GM19455 (cell line): ENCODE data around the gene APOA1.
A peak's percentile ranks its signal among the peaks of the same experiment; 100 is the strongest.

Source experiments
- ATAC-seq: cut with Tn5 transposase; IDR thresholded peaks from one replicate; pipeline ENCODE4 v1.9.1; 2021; ENCODE audit not compliant: unreplicated experiment

Gene APOA1

GRCh38 chr11:116791813-116792143 is 45.6 kb downstream of the APOA1 start, which contains the start of gene APOA5:
APOA5 (minus strand) TSS chr11:116791879; CDS start chr11:116791860, 19 bp downstream.
- ATAC-seq, result no peak

DNA sequence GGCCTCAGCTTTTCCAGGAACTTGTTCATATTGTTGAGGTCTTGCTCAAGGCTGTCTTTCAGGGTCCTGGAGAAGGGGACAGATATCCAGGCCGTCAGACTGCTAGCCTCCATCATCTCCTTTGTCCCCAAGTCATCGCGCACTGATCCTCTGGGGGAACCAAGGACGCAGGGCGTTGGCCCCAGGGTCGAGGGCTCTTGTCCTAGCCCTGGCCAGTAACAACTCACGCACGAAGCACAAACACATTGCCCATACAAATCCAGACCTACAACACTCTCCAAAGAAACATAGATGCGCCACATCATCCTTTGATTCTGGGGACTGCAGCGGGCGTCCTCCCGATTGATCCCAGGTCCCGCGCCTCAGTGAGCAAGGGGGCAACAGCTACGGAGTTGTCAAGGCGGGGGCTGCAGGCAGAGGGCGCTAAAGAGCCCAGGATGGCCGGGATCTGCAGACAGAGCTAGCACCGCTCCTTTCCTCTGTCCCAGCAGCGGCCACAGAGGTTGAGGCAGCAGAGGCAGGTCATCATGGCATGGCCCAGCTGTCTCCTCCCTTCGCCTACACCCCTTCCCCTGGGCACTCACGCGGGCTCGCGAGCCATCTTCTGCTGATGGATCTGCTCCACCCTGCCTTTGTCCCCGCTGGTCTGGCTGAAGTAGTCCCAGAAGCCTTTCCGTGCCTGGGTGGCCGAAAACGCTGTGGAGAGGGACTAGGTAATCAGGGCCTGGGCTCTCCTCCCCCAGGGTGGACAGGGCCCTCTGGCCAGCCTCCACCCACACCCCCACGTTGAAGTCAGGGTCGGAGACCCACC is 46.2 kb downstream of the APOA1 start:
- no peak for ATAC-seq

DNA sequence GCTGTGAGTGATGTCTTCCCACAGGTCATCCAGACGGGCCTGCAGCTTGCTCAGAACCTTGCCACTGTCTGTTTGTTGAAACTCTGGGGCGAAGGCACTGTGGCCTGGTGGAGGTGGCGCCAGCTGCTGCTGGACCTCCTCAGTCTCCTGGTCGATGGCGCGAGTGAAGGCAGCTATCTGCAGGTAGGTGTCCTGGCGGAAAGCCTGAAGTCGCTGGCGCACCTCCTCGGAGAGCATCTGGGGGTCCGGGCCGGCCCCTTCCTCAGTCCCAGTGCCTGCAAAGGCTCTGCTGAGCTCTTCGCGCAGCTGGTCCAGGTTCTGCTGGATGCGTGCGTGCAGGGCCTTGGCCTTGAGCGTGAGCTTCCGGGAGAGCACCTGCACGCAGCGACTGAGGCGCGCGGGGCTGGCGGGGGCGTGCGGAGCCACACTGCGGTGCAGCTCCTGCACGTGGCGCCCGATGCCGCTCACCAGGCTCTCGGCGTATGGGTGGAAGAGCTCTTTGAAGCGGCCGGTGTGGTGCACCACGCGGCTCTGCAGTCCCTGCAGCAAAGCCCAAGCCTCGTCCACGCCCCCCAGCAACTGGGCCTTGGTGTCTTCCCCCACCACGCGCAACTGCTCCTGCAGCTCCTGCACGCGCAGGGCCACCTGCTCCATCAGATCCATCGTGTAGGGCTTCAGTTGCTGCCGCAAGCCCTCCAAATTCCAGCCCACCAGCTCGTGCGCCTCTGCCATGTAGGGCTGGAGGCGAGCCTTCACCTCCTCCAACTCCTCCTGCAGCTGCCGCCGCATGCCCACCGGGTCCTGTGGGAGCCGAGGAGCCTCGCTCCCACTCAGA is 47.0 kb downstream of the APOA1 start:
- ATAC-seq, result no peak

- no peak for ATAC-seq
Measured at GRCh38 chr11:116788975-116789374, 48.4 kb downstream of the APOA1 start.

DNA sequence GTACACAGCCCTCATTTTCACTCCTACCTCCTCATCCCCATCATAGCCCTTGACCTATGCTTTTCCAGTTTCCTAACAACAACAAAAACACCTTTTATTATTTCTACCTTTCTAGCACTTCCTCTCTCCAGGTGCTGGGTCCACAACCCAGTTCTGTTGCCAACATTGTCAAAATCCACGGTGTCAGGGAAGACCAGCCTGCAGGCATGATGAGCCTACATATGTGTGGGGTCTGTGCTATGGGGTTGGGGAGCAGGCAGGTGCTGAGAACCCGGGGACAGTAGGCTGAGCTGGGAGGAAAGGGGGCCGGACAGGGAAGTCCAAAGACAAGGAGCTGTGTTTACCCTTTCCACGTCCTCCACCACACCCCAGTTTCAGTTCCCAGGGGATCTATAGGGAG is 48.9 kb downstream of the APOA1 start:
- no peak for ATAC-seq

DNA sequence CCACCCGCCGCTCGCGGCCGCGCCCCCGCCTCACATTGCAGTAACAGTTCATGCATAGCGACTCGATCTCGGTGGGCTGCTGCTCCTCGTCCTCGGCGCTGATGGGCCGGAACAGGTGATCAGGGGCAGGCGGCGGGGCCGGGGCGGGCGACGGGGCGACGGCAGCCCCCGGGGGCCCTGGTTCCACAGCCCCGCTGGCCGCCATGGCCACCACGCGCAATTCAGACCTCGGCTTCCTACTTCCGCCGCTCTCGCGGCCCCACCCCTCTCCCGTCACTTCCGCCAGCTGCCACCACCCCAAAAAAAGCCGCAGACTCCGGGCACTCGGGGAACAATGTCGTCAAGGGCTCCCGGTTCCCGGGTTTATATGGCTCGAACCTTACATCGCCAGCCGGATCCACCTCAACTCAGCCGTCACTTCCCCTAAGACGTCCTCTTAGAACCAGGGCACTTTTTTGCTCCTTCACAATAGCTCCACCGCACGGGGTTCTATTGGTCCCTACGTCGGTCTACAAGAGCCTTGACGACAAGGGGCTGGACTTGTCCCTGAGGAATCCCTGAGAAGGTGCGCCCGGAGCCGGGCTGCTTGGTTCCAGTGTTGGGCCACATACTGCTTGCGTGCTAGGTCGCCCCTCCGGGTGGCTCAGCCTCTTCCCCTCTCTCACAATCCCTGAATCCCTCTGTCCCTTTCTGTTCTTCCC is 49.5 kb downstream of the APOA1 start, which contains the start of gene ZPR1:
Gene ZPR1, minus strand, starts transcription at position 238 of the 701 bp plus-strand sequence. Its CDS starts 33 bp downstream, at position 205.
- peak; percentile 81 for ATAC-seq

DNA sequence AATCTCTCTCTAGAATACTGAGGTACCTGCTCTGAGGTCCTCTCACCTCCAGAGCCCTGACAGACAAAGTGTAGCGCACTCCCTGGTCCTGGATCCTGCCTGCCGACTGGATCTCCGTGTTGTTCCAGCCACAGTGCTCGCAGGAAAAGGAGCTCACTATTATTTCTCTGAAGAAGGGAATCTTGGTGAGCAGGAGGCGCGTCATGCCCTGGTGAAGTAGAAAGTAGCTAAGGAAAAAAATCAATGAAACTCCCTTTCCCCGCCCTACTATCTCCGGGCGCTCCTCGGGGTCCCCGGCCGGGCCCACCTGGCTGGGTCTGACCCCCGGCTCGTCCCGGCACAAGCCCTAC is 50.0 kb downstream of the APOA1 start:
- ATAC-seq, result no peak

DNA sequence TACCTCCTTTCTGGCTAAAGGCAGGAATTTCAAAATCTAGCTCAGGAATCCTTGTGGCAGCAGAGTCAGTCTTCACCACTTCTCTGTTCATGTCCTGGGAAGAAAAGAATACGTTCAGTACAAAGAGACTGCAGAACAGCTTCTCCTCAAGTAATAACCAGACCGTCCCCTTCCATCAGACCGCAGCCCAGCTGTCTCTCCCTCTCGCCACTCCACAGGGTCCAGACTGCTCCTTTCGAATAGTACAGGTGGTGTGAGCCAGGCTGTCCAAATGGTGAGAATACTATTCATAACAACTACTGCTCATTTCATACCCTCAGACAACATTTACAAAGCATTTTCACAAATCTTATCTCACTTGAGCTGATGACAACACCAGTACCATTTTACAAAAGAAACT is 50.5 kb downstream of the APOA1 start:
- ATAC-seq, result no peak

DNA sequence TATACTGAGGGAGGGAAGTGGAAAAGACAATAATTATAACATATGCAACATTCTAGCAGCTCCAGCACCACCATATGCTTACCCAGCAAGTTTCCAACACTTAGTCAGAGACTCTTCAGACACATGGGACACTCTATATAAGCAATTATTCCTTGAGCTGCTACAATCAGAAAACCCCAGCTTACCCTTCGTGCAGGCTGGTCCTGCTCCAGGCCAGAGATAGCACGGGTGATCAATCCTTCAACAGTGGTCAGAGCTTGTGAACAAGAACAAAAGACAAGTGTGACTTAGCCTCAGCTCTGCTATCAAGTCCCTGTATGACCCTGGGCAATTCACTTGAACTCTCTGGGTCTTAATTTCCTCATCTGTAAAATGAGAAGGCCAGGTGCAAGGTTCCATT is 51.1 kb downstream of the APOA1 start:
- ATAC-seq, result no peak
